Gastrocnemius medialis (tissue), 4 donors: Measurements from ENCODE around the gene PARD6A.

Source experiments
- POLR2A ChIP-seq, 2 donors: fragments of 450-650 bp; IDR thresholded peaks; one replicate each; pipeline ENCODE4 v1.6.1; 2017; ENCODE audit warnings: antibody characterized with exemption in 2 of 2, mild to moderate bottlenecking in 2 of 2, moderate library complexity in 2 of 2
- TF ChIP-seq, protein P1 (sequence below), 5 experiments: fragments of 450-650 bp in 3 of 5; fragments of 200-600 bp in 2 of 5; sonication (generic) in 2 of 5; IDR thresholded peaks in 4 of 5; conservative IDR thresholded peaks in 1 of 5; 1 replicate in 4 of 5; 2 replicates in 1 of 5; pipeline ENCODE4 v1.5.1; 2016 to 2019; ENCODE audit warnings: antibody characterized with exemption in 5 of 5, mild to moderate bottlenecking in 3 of 5, moderate library complexity in 3 of 5

GRCh38 chr16:67679935-67680897 is 19.5 kb downstream of the PARD6A start:
- TF ChIP-seq POLR2A (IDR thresholded peaks at IDR 0.05) = no peak
- TF ChIP-seq, protein P1, sequence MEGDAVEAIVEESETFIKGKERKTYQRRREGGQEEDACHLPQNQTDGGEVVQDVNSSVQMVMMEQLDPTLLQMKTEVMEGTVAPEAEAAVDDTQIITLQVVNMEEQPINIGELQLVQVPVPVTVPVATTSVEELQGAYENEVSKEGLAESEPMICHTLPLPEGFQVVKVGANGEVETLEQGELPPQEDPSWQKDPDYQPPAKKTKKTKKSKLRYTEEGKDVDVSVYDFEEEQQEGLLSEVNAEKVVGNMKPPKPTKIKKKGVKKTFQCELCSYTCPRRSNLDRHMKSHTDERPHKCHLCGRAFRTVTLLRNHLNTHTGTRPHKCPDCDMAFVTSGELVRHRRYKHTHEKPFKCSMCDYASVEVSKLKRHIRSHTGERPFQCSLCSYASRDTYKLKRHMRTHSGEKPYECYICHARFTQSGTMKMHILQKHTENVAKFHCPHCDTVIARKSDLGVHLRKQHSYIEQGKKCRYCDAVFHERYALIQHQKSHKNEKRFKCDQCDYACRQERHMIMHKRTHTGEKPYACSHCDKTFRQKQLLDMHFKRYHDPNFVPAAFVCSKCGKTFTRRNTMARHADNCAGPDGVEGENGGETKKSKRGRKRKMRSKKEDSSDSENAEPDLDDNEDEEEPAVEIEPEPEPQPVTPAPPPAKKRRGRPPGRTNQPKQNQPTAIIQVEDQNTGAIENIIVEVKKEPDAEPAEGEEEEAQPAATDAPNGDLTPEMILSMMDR (IDR thresholded peaks at IDR 0.05 in 4 of 5, conservative IDR thresholded peaks at IDR 0.05 in 1 of 5) = no peak
